Spinal cord (tissue), 10 donors: ENCODE data around the gene DDX60. TPM values are rescaled to one million over a fixed set of nuclear protein-coding genes. Genes with fewer than 3 reads are reported as not detected.
"Not testable (repeated sequence)": the region's sequence is repeated elsewhere in the genome, so short reads cannot be mapped to it uniquely, and the experiment has no call there.

ENCODE experiments used
- DNase-seq, 6 donors: peaks; one replicate each; pipeline versions ENCODE4 v3.0.0 to v3.0.0-alpha.2; 2013 to 2015; ENCODE audit warnings: low spot score in 6 of 6, low read depth in 4 of 6
- H3K27ac ChIP-seq: one replicate; pipeline ENCODE4 v1.5.1; 2013; ENCODE audit warnings: low read depth, low read length, control low read depth
- H3K27me3 ChIP-seq: one replicate; pipeline ENCODE4 v1.6.1; 2013; ENCODE audit warnings: low read length; ENCODE audit not compliant: control insufficient read depth, insufficient read depth
- H3K36me3 ChIP-seq: one replicate; pipeline ENCODE4 v1.6.1; 2013; ENCODE audit warnings: low read length; ENCODE audit not compliant: control insufficient read depth, insufficient read depth
- H3K4me1 ChIP-seq: one replicate; pipeline ENCODE4 v1.6.1; 2013; ENCODE audit warnings: low read length; ENCODE audit not compliant: control insufficient read depth, insufficient read depth
- H3K4me3 ChIP-seq: one replicate; pipeline ENCODE4 v1.5.1; 2013; ENCODE audit warnings: low read depth, low read length, control low read depth
- H3K9me3 ChIP-seq: one replicate; pipeline ENCODE4 v1.6.1; 2013; ENCODE audit warnings: low read length; ENCODE audit not compliant: control insufficient read depth, insufficient read depth
- WGBS: methylation state at CpG from one replicate; pipeline ENCODE4 v1.1.5; 2013; ENCODE audit warnings: missing lambda C conversion rate; ENCODE audit not compliant: insufficient coverage; 5-methylcytosine and 5-hydroxymethylcytosine counted together
- polyA plus RNA-seq, 2 donors: library from polyadenylated mRNA; unstranded; fragments of 120-200 nt; gene quantifications; one replicate each; pipeline ENCODE4 v1.2.1, GENCODE V29; 2013; ENCODE audit not compliant: insufficient read length in 2 of 2
- total RNA-seq, 2 donors: library from RNA; depleted of rRNA in 1 of 2; stranded (reverse); fragments of 120-200 nt in 1 of 2; fragments of >200 nt in 1 of 2; gene quantifications; one replicate each; pipeline versions ENCODE4 v1.2.3 to v1.2.4, GENCODE V29; 2013 to 2014
- donor health status: healthy.

Gene DDX60
- total and polyA plus RNA-seq, 4 donors: 3.6 to 29.3 (median 16.8) TPM

GRCh38 chr4:168335621-168336020 lies 17.1 kb upstream of the DDX60 start:
- Histone ChIP-seq H3K27me3 (no peaks in the 10 kb centered on the region), H3K4me3 (no peak overlapping the region), H3K4me1 (no peaks in the 10 kb centered on the region), H3K9me3 (no peaks in the 10 kb centered on the region), H3K27ac (no peak overlapping the region), H3K36me3 (no peaks in the 10 kb centered on the region)
- no peak for DNase-seq

- no peaks in the 10 kb centered on the region for H3K36me3 ChIP-seq
- WGBS: no CpG with 5 or more reads among the region's 1 CpG
Measured at GRCh38 chr4:168334053-168334452, 15.5 kb upstream of the DDX60 start.

GRCh38 chr4:168330575-168330974 lies 12.0 kb upstream of the DDX60 start:
- not testable (repeated sequence) for H3K36me3 ChIP-seq, H3K27me3 ChIP-seq, H3K4me1 ChIP-seq, H3K27ac ChIP-seq, DNase-seq, H3K9me3 ChIP-seq, H3K4me3 ChIP-seq
- WGBS: 87% methylated on average over 3 of the region's 3 CpGs

More at GRCh38 chr4:168334053-168334452, 15.5 kb upstream of the DDX60 start:
- no peak overlapping the region for H3K4me3 ChIP-seq
- DNase-seq: no peak
- H3K9me3 ChIP-seq: no peaks in the 10 kb centered on the region
- H3K27me3 ChIP-seq: no peaks in the 10 kb centered on the region
- no peaks in the 10 kb centered on the region for H3K4me1 ChIP-seq
- no peak overlapping the region for H3K27ac ChIP-seq

- WGBS: 67% methylated on average over 2 of the region's 4 CpGs
- no peak for DNase-seq
- no peaks in the 10 kb centered on the region for H3K9me3 ChIP-seq
- no peaks in the 10 kb centered on the region for H3K36me3 ChIP-seq
- no peak overlapping the region for H3K27ac ChIP-seq
- no peaks in the 10 kb centered on the region for H3K4me1 ChIP-seq
- H3K27me3 ChIP-seq: no peaks in the 10 kb centered on the region
- H3K4me3 ChIP-seq: no peak overlapping the region
Measured at GRCh38 chr4:168325591-168325990, 7.0 kb upstream of the DDX60 start.

- no peak for DNase-seq
- WGBS: 88% methylated on average over 1 of the region's 3 CpGs
- H3K27me3 ChIP-seq: no peaks in the 10 kb centered on the region
- peaks cover 5% of the 10 kb centered on the region for H3K4me1 ChIP-seq
- no peaks in the 10 kb centered on the region for H3K36me3 ChIP-seq
- H3K9me3 ChIP-seq: no peaks in the 10 kb centered on the region
- no peak overlapping the region for H3K4me3 ChIP-seq
- H3K27ac ChIP-seq: no peak overlapping the region
Measured at GRCh38 chr4:168321006-168321405, 2.5 kb upstream of the DDX60 start.

GRCh38 chr4:168319486-168320019 lies 1.0 kb upstream of the DDX60 start:
- WGBS: no CpG with 5 or more reads among the region's 3 CpGs
- Histone ChIP-seq H3K4me1 (peaks cover 5% of the 10 kb centered on the region), H3K27ac (no peak overlapping the region), H3K36me3 (no peaks in the 10 kb centered on the region), H3K4me3 (no peak overlapping the region), H3K9me3 (no peaks in the 10 kb centered on the region), H3K27me3 (no peaks in the 10 kb centered on the region)
- peak in 1 of 6 donors; percentile 9 for DNase-seq

- H3K4me3 ChIP-seq: peak overlapping the region; percentile 91
- no peaks in the 10 kb centered on the region for H3K36me3 ChIP-seq
- no peak overlapping the region for H3K27ac ChIP-seq
- no peaks in the 10 kb centered on the region for H3K9me3 ChIP-seq
- peaks cover 5% of the 10 kb centered on the region for H3K4me1 ChIP-seq
- no peaks in the 10 kb centered on the region for H3K27me3 ChIP-seq
- peak in 1 of 6 donors; percentile 3 for DNase-seq
- no CpG with 5 or more reads among the region's 4 CpGs for WGBS
Measured at GRCh38 chr4:168317621-168318020, 931 bp downstream of the DDX60 start.

GRCh38 chr4:168309781-168310180 lies 8.8 kb downstream of the DDX60 start:
- no peaks in the 10 kb centered on the region for H3K9me3 ChIP-seq
- H3K4me3 ChIP-seq: no peak overlapping the region
- no peaks in the 10 kb centered on the region for H3K36me3 ChIP-seq
- peak in 2 of 6 donors; percentile 7 to 67 for DNase-seq
- H3K27me3 ChIP-seq: no peaks in the 10 kb centered on the region
- no peak overlapping the region for H3K27ac ChIP-seq
- no peaks in the 10 kb centered on the region for H3K4me1 ChIP-seq
- 31% methylated on average over 2 of the region's 2 CpGs for WGBS

GRCh38 chr4:168308912-168309311 lies 9.6 kb downstream of the DDX60 start:
- no peaks in the 10 kb centered on the region for H3K36me3 ChIP-seq
- DNase-seq: no peak
- H3K27ac ChIP-seq: no peak overlapping the region
- H3K9me3 ChIP-seq: no peaks in the 10 kb centered on the region
- no peaks in the 10 kb centered on the region for H3K4me1 ChIP-seq
- H3K4me3 ChIP-seq: no peak overlapping the region
- no peaks in the 10 kb centered on the region for H3K27me3 ChIP-seq
- no CpG with 5 or more reads among the region's 2 CpGs for WGBS

- Histone ChIP-seq H3K4me1 (no peaks in the 10 kb centered on the region), H3K36me3 (no peaks in the 10 kb centered on the region), H3K27me3 (no peaks in the 10 kb centered on the region), H3K4me3 (no peak overlapping the region), H3K27ac (no peak overlapping the region), H3K9me3 (no peaks in the 10 kb centered on the region)
- WGBS: no CpG with 5 or more reads among the region's 7 CpGs
- no peak for DNase-seq
Measured at GRCh38 chr4:168306476-168306875, 12.1 kb downstream of the DDX60 start.
